CD14-positive monocyte (primary cell): ENCODE results near the gene ARHGEF1. TPM values are rescaled to one million over a fixed set of nuclear protein-coding genes. Genes with fewer than 3 reads are reported as not detected.

Experiments
- DNase-seq, 3 donors: peaks; one replicate each; pipeline ENCODE4 v3.0.0-alpha.2; 2011 to 2022
- H2AFZ ChIP-seq: 2 replicates; pipeline ENCODE4 v1.6.0; 2012; ENCODE audit warnings: mild to moderate bottlenecking, low read depth, low read length, inconsistent platforms; ENCODE audit not compliant: insufficient read depth, poor library complexity, severe bottlenecking
- H3K27ac ChIP-seq, 2 donors: 1 replicate in 1 of 2; 2 replicates in 1 of 2; pipeline ENCODE4 v1.5.1; 2012 to 2013; ENCODE audit warnings: low read length in 2 of 2, control low read depth in 1 of 2, inconsistent platforms in 1 of 2, low read depth in 1 of 2, mild to moderate bottlenecking in 1 of 2
- H3K27me3 ChIP-seq, 2 donors: one replicate each; pipeline versions ENCODE4 v1.6.0 to v1.6.1; 2011 to 2013; ENCODE audit warnings: low read length in 2 of 2; ENCODE audit not compliant: control insufficient read depth in 2 of 2, insufficient read depth in 2 of 2
- H3K36me3 ChIP-seq, 2 donors: replicated peaks in 1 of 2; 1 replicate in 1 of 2; 2 replicates in 1 of 2; pipeline versions ENCODE4 v1.5.1 to v1.6.1; 2012 to 2013; ENCODE audit warnings: low read length in 2 of 2, control low read depth in 1 of 2, inconsistent platforms in 1 of 2, mild to moderate bottlenecking in 1 of 2; ENCODE audit not compliant: insufficient read depth in 2 of 2, control insufficient read depth in 1 of 2
- H3K4me1 ChIP-seq, 2 donors: 1 replicate in 1 of 2; 2 replicates in 1 of 2; pipeline versions ENCODE4 v1.5.1 to v1.6.1; 2012 to 2013; ENCODE audit warnings: low read length in 2 of 2, control low read depth in 1 of 2, inconsistent platforms in 1 of 2, mild to moderate bottlenecking in 1 of 2, moderate library complexity in 1 of 2; ENCODE audit not compliant: insufficient read depth in 2 of 2, control insufficient read depth in 1 of 2
- H3K4me2 ChIP-seq: replicated peaks from 2 replicates; pipeline ENCODE3; 2012; ENCODE audit warnings: low read length, moderate library complexity, mild to moderate bottlenecking; ENCODE audit not compliant: poor library complexity, severe bottlenecking; ENCODE audit errors: extremely low read depth
- H3K4me3 ChIP-seq, 3 experiments: fragments of 200-600 bp in 1 of 3; sonication (generic) in 1 of 3; replicated peaks in 1 of 3; 1 replicate in 2 of 3; 2 replicates in 1 of 3; pipeline ENCODE4 v1.5.1; 2011 to 2013; ENCODE audit warnings: low read length in 3 of 3, mild to moderate bottlenecking in 3 of 3, control low read depth in 2 of 3, low read depth in 2 of 3, inconsistent platforms in 1 of 3, moderate library complexity in 1 of 3
- H3K79me2 ChIP-seq: 2 replicates; pipeline ENCODE4 v1.6.0; 2012; ENCODE audit warnings: mild to moderate bottlenecking, control low read depth, inconsistent platforms, low read length, moderate library complexity; ENCODE audit not compliant: insufficient read depth
- H3K9ac ChIP-seq: 2 replicates; pipeline ENCODE4 v1.6.0; 2017; ENCODE audit warnings: low read length, mild to moderate bottlenecking; ENCODE audit not compliant: insufficient read depth, poor library complexity, severe bottlenecking
- H3K9me3 ChIP-seq, 2 donors: replicated peaks in 1 of 2; 1 replicate in 1 of 2; 2 replicates in 1 of 2; pipeline versions ENCODE4 v1.5.1 to v1.6.1; 2012 to 2013; ENCODE audit warnings: low read length in 2 of 2, control low read depth in 1 of 2; ENCODE audit not compliant: control insufficient read depth in 1 of 2, insufficient read depth in 1 of 2
- H4K20me1 ChIP-seq: 2 replicates; pipeline ENCODE4 v1.6.0; 2012; ENCODE audit warnings: mild to moderate bottlenecking, low read length, control low read depth, moderate library complexity; ENCODE audit not compliant: insufficient read depth
- H3K27ac Mint-ChIP-seq, 7 donors: one replicate each; pipeline ENCODE4 v1.8.0; 2020; ENCODE audit warnings: mild to moderate bottlenecking in 7 of 7, mixed read lengths in 7 of 7, moderate library complexity in 6 of 7, inconsistent platforms in 2 of 7
- H3K27me3 Mint-ChIP-seq, 3 donors: one replicate each; pipeline ENCODE4 v1.8.0; 2021 to 2022; ENCODE audit warnings: low read depth in 3 of 3, mild to moderate bottlenecking in 3 of 3, mixed read lengths in 3 of 3, moderate library complexity in 3 of 3, inconsistent platforms in 1 of 3
- H3K36me3 Mint-ChIP-seq, 2 donors: one replicate each; pipeline ENCODE4 v1.8.0; 2020; ENCODE audit warnings: mixed read lengths in 2 of 2, inconsistent platforms in 1 of 2, mild to moderate bottlenecking in 1 of 2
- H3K4me1 Mint-ChIP-seq: one replicate; pipeline ENCODE4 v1.8.0; 2020; ENCODE audit warnings: mild to moderate bottlenecking, mixed read lengths
- H3K4me3 Mint-ChIP-seq, 2 donors: one replicate each; pipeline ENCODE4 v1.8.0; 2020; ENCODE audit warnings: mild to moderate bottlenecking in 2 of 2, mixed read lengths in 2 of 2, moderate library complexity in 1 of 2
- H3K9me3 Mint-ChIP-seq, 7 donors: one replicate each; pipeline ENCODE4 v1.8.0; 2020 to 2022; ENCODE audit warnings: mixed read lengths in 7 of 7, mild to moderate bottlenecking in 6 of 7, moderate library complexity in 6 of 7, inconsistent platforms in 2 of 7
- WGBS: methylation state at CpG from one replicate; pipeline ENCODE4 v1.1.5; 2013; ENCODE audit warnings: missing lambda C conversion rate; ENCODE audit not compliant: insufficient coverage; 5-methylcytosine and 5-hydroxymethylcytosine counted together
- intact Hi-C, 2 donors: fragments of 100-400 bp; cut with micrococcal nuclease; formaldehyde crosslinking; loops; one replicate each; pipeline versions ENCODE4 v1.15.0 to v1.15.1; 2023
- polyA plus RNA-seq, 3 donors: library from polyadenylated mRNA; depleted of rRNA in 1 of 3; unstranded in 2 of 3; stranded (reverse) in 1 of 3; fragments of 300-500 nt in 2 of 3; fragments of >200 nt in 1 of 3; fragmentation: Illumina TruSeq in 2 of 3; gene quantifications; 1 replicate in 2 of 3; 2 replicates in 1 of 3; pipeline ENCODE4 v1.2.3, GENCODE V29; 2012 to 2021
- TF ChIP-seq, protein P1 (sequence below): fragments of 200-600 bp; IDR thresholded peaks from one replicate; pipeline ENCODE4 v1.8.0; 2022; ENCODE audit warnings: antibody characterized with exemption, mild to moderate bottlenecking

ARHGEF1 gene
- polyA plus RNA-seq, 3 donors, result 82.8 to 622 (median 95.5) TPM

DNA sequence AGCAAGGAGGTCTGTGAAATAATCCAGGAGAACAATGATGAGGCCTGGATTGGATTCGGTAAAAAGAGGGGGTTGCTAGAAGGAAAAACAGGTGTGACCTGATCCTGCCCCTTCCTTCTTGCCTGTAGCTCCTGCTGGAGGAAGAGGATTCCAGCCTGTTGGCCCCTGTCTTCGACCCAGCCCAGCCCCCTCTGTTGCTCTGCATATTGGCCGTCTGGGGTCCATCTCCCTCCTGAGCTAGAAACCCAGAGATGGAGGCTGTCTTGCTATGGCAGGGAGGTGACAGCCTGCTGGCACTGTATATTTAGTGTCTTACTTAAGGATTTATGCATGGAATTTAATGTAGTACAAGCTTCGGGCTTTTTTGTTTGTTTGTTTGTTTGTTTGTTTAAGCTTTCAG is 31.5 kb upstream of the ARHGEF1 start:
- H3K9me3 Mint-ChIP-seq, result no peaks in the 10 kb centered on the region
- intact Hi-C loops, result no loop called here
- no peak overlapping the region for H3K27ac ChIP-seq
- H3K4me3 ChIP-seq, result no peak overlapping the region
- H3K27ac Mint-ChIP-seq, result no peak overlapping the region
- no peaks in the 10 kb centered on the region for H4K20me1 ChIP-seq
- H3K4me1 Mint-ChIP-seq, result peaks cover 5% of the 10 kb centered on the region
- no peak overlapping the region for H3K9ac ChIP-seq
- no peak overlapping the region for H2AFZ ChIP-seq
- peaks cover 2 to 7% of the 10 kb centered on the region in 2 donors for H3K27me3 ChIP-seq
- no peaks in the 10 kb centered on the region for H3K79me2 ChIP-seq
- no peak overlapping the region for H3K4me2 ChIP-seq
- H3K4me1 ChIP-seq, result peaks cover 0 to 5% of the 10 kb centered on the region in 2 donors
- DNase-seq, result no peak
- no peak overlapping the region for H3K4me3 Mint-ChIP-seq
- TF ChIP-seq, protein P1, sequence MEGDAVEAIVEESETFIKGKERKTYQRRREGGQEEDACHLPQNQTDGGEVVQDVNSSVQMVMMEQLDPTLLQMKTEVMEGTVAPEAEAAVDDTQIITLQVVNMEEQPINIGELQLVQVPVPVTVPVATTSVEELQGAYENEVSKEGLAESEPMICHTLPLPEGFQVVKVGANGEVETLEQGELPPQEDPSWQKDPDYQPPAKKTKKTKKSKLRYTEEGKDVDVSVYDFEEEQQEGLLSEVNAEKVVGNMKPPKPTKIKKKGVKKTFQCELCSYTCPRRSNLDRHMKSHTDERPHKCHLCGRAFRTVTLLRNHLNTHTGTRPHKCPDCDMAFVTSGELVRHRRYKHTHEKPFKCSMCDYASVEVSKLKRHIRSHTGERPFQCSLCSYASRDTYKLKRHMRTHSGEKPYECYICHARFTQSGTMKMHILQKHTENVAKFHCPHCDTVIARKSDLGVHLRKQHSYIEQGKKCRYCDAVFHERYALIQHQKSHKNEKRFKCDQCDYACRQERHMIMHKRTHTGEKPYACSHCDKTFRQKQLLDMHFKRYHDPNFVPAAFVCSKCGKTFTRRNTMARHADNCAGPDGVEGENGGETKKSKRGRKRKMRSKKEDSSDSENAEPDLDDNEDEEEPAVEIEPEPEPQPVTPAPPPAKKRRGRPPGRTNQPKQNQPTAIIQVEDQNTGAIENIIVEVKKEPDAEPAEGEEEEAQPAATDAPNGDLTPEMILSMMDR, result no peak
- 69% methylated on average over 3 of the region's 4 CpGs for whole genome bisulfite sequencing
- H3K36me3 Mint-ChIP-seq, result no peaks in the 10 kb centered on the region
- H3K27me3 Mint-ChIP-seq, result peaks cover 5 to 11% (median 8%) of the 10 kb centered on the region in 3 donors
- no peaks in the 10 kb centered on the region for H3K36me3 ChIP-seq
- no peaks in the 10 kb centered on the region for H3K9me3 ChIP-seq

DNA sequence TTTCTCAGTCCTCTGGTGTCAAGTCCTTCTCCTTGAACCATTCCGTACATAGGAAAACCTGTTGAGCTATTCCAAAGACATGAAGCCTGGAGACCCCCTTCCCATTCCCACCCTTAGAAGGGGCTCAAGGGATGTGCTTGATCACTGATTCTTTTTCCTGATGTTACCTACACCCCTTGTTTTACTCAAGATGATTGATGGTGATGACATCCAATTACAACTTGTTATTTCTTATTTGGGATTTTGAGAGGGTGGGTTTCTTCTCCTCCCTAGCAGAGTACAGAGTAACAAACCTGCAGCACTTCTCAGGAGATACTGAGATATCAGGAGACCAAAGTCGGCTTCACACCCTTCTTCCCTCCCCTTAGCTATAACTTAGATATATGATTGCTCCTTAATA is 29.6 kb upstream of the ARHGEF1 start:
- Histone ChIP-seq H3K9me3 (no peaks in the 10 kb centered on the region), H3K36me3 (no peaks in the 10 kb centered on the region), H3K4me1 (peaks cover 0 to 5% of the 10 kb centered on the region in 2 donors), H3K4me2 (no peak overlapping the region), H4K20me1 (no peaks in the 10 kb centered on the region), H3K4me3 (no peak overlapping the region), H2AFZ (no peak overlapping the region), H3K27ac (no peak overlapping the region), H3K27me3 (peaks cover 2 to 7% of the 10 kb centered on the region in 2 donors), H3K9ac (no peak overlapping the region), H3K79me2 (no peaks in the 10 kb centered on the region)
- intact Hi-C loops, result no loop called here
- Mint-ChIP-seq H3K36me3 (no peaks in the 10 kb centered on the region), H3K4me1 (peaks cover 5% of the 10 kb centered on the region), H3K27ac (no peak overlapping the region), H3K27me3 (peaks cover 6 to 11% (median 9%) of the 10 kb centered on the region in 3 donors), H3K9me3 (no peaks in the 10 kb centered on the region), H3K4me3 (no peak overlapping the region)
- no CpG with 5 or more reads among the region's 2 CpGs for WGBS
- DNase-seq, result no peak
- TF ChIP-seq, protein P1, result no peak
